Right renal cortex interstitium (tissue), 3 donors: Measurements from ENCODE around the gene MRPS2. TPM values are rescaled to one million over a fixed set of nuclear protein-coding genes. Genes with fewer than 3 reads are reported as not detected.
"Not testable (repeated sequence)": the region's sequence is repeated elsewhere in the genome, so short reads cannot be mapped to it uniquely, and the experiment has no call there.

Source experiments
- DNase-seq, 3 donors: peaks; one replicate each; pipeline ENCODE4 v3.0.0-alpha.2; 2013; ENCODE audit warnings: low read depth in 3 of 3, low spot score in 2 of 3
- polyA plus RNA-seq, 3 donors: library from polyadenylated mRNA; unstranded; fragments of 120-200 nt; gene quantifications; one replicate each; pipeline ENCODE4 v1.2.1, GENCODE V29; 2013; ENCODE audit not compliant: insufficient read length in 3 of 3

Gene MRPS2
- polyA plus RNA-seq, 3 donors = 41.1 to 47.2 (median 42.3) TPM

- no peak for DNase-seq
These were observed 26.5 kb downstream of the MRPS2 start for GRCh38 chr9:135526730-135527571.

DNA sequence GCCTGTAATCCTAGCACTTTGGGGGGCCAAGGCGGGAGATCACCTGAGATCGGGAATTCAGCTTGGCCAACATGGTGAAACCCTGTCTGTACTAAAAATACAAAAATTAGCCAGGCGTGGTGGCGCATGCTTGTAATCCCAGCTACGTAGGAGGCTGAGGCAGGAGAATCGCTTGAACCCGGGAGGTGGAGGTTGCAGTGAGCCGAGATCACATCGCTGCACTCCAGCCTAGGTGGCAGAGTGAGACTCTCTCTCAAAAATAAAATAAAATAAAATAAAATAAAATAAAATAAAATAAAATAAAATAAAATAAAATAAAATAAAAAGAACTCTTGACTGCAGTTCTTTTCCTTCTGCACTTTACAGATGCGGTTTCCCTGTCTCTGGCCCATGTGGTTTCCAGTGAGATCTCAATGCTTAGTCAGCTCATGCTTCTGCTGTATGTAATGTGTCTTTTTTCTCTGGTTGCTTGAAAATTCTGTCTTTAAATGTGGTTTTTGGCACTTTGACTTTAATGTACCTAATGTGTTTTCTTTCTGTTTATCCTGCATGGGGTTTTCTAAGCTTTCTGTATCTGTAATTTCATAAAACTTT, 28.5 kb downstream of the MRPS2 start:
- DNase-seq = not testable (repeated sequence)

DNA sequence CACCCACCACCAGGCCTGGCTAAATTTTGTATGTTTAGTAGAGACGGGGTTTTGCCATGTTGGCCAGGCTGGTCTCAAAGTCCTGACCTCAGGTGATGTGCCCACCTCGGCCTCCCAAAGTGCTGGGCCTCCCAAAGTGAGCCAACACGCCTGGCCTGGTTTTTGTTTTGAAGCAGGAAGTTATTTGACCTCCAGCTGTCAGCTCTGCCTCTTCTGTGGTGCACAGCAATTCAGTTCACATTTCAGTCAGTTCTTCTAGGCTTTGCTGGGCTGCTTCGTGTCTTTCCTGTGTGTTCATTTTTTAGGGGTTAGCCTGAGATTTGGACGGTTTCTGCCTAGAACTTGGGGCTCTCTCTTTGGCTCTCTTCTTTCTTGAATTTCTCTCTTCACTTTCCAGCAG, 29.7 kb downstream of the MRPS2 start:
- DNase-seq = no peak

GRCh38 chr9:135531096-135531495, 30.6 kb downstream of the MRPS2 start:
- no peak for DNase-seq

DNA sequence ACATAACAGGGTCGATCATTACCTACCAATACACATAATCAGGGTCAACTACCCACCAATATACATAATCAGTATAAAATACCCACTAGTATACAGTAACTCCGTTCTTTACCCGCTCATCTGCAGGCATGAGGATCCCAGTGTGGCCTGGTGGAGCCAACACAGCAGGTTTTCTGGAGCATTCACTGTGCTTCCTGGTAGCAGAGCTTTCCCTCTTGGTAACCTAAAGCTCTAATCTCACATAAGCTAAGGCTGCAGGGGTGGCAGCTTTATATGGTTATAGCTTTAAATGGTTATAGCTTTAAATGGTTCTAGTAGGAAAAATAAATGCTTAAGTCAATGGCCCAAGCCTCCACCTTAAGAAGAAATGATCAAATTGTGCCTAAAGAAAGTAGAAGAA, 32.6 kb downstream of the MRPS2 start:
- DNase-seq = no peak

- no peak for DNase-seq
These were observed 33.2 kb downstream of the MRPS2 start for GRCh38 chr9:135533674-135534073.

GRCh38 chr9:135534192-135534711, 33.8 kb downstream of the MRPS2 start:
- DNase-seq = not testable (repeated sequence)

- not testable (repeated sequence) for DNase-seq
These were observed 34.3 kb downstream of the MRPS2 start for GRCh38 chr9:135534826-135535225.

DNA sequence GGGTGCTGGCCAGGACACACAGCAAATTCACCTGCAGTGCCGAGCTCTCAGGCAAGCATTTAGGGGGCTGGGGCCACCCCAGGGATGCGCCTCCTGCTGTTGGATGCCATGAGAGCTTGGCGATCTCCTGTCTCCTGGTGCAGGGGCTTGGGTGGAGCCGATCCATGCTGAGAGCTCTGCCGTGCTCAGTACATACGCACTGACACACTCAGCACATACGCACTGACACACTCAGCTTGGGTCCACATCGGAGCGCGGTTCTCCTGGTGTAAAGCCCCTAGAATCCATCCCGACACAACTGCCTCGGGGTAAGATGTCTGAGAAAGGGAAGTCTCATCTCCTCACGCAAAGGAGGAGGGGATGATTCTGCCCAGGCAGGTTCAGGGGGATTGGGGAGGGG, 35.1 kb downstream of the MRPS2 start:
- not testable (repeated sequence) for DNase-seq

- DNase-seq = no peak
These were observed 35.7 kb downstream of the MRPS2 start for GRCh38 chr9:135536216-135536615.

GRCh38 chr9:135543262-135543894, 42.9 kb downstream of the MRPS2 start:
- not testable (repeated sequence) for DNase-seq

- no peak for DNase-seq
These were observed 44.6 kb downstream of the MRPS2 start for GRCh38 chr9:135544981-135545635.

DNA sequence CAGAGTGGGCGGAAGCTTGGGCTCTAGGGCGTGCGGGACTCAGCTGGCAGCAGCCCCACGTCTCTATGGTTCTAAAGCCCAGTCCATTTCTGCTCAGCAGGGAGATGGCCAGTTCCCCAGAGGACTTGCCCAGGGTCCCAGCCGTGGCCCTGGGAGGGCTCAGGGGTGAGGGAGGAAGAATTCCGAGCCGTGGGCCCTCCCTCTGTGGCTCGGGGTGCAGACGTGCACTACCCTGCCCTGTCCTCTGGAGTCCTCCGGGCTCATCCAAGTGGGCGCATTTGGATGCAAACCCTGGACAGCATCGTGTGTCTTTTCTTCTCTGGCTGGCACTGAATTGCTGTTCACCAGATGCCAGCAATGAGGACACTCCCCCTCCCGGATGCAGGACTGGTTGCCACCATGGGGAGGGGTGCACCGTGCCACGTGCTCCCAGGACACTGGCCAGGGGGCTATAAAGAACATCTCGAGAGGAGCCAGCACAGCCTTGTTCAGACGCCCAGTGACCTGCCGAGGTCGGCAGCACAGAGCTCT, 45.2 kb downstream of the MRPS2 start, which contains the start of gene OBP2A:
Gene OBP2A, plus strand, starts transcription at position 481 of the 531 bp plus-strand sequence. CDS start 55 bp downstream, outside the sequence.
- DNase-seq = not testable (repeated sequence)

GRCh38 chr9:135546792-135547617, 46.5 kb downstream of the MRPS2 start:
- DNase-seq = not testable (repeated sequence)

- no peak for DNase-seq
These were observed 47.6 kb downstream of the MRPS2 start for GRCh38 chr9:135547756-135548736.

- not testable (repeated sequence) for DNase-seq
These were observed 49.2 kb downstream of the MRPS2 start for GRCh38 chr9:135549478-135550343.

- no peak for DNase-seq
These were observed 49.9 kb downstream of the MRPS2 start for GRCh38 chr9:135550344-135550918.
